Esophagus (tissue), 2 donors: Measurements from ENCODE around the gene BICDL1. TPM values are rescaled to one million over a fixed set of nuclear protein-coding genes. Genes with fewer than 3 reads are reported as not detected.
"Not testable (repeated sequence)": the region's sequence is repeated elsewhere in the genome, so short reads cannot be mapped to it uniquely, and the experiment has no call there.

Experiments
- H3K27ac ChIP-seq, 2 donors: one replicate each; pipeline ENCODE4 v1.5.1; 2013; ENCODE audit warnings: low read depth in 2 of 2, mild to moderate bottlenecking in 2 of 2, inconsistent platforms in 1 of 2, low read length in 1 of 2, moderate library complexity in 1 of 2
- H3K27me3 ChIP-seq, 2 donors: one replicate each; pipeline ENCODE4 v1.6.1; 2013; ENCODE audit warnings: low read length in 2 of 2, control low read depth in 1 of 2, mild to moderate bottlenecking in 1 of 2; ENCODE audit not compliant: insufficient read depth in 2 of 2, control insufficient read depth in 1 of 2
- H3K36me3 ChIP-seq, 2 donors: one replicate each; pipeline ENCODE4 v1.6.1; 2013; ENCODE audit warnings: low read length in 1 of 2; ENCODE audit not compliant: control insufficient read depth in 2 of 2, insufficient read depth in 2 of 2
- H3K4me1 ChIP-seq, 2 donors: one replicate each; pipeline ENCODE4 v1.6.1; 2013; ENCODE audit warnings: low read length in 1 of 2; ENCODE audit not compliant: control insufficient read depth in 2 of 2, insufficient read depth in 2 of 2
- H3K4me3 ChIP-seq, 2 donors: one replicate each; pipeline ENCODE4 v1.5.1; 2013; ENCODE audit warnings: low read length in 2 of 2, mild to moderate bottlenecking in 2 of 2, low read depth in 1 of 2, moderate library complexity in 1 of 2
- H3K9me3 ChIP-seq, 2 donors: one replicate each; pipeline ENCODE4 v1.6.1; 2013; ENCODE audit warnings: mild to moderate bottlenecking in 2 of 2, low read depth in 1 of 2, low read length in 1 of 2, moderate library complexity in 1 of 2; ENCODE audit not compliant: control insufficient read depth in 2 of 2, insufficient read depth in 1 of 2
- WGBS, 2 donors: extraction: QIAGEN DNeasy Blood & Tissue Kit; methylation state at CpG; one replicate each; pipeline ENCODE4 v1.1.7; 2013; 5-methylcytosine and 5-hydroxymethylcytosine counted together
- polyA plus RNA-seq, 2 donors: library from polyadenylated mRNA; stranded (reverse); fragments of 200-250 nt; gene quantifications; one replicate each; pipeline ENCODE4 v1.2.3, GENCODE V29; 2013
- donor health status: healthy with polysubstance abuse.
- donor health status: Bipolar disorder and iron deficiency.

The BICDL1 gene
- polyA plus RNA-seq, 2 donors = 34.5 to 54.7 TPM

- Histone ChIP-seq H3K4me3 (no peak overlapping the region), H3K36me3 (no peaks in the 10 kb centered on the region), H3K27me3 (no peaks in the 10 kb centered on the region), H3K4me1 (no peaks in the 10 kb centered on the region), H3K9me3 (no peaks in the 10 kb centered on the region), H3K27ac (no peak overlapping the region)
- WGBS, 2 donors = 82 to 88% methylated on average over 13 of the region's 13 CpGs
Measured at GRCh38 chr12:119998471-119999245, 9.6 kb downstream of the BICDL1 start.

DNA sequence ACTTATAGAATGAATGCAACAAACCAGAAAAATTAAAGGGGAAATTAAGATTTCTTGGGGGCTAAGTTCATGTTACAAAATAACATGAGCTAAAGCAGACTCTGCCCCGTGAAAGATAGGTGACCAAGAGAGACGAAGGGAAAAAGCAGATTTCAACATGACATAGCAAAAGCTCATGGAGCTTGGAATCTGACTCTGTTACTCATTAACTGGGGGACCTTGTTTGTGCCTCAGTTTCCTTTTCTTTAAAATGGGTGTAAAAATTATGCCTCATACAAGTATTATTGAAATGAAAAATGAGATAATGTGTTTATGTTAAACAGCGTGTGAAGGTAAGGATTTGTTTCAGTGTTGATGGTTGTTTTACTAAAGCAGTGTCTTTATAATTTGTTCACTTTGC lies 11.5 kb downstream of the BICDL1 start:
- no peak overlapping the region for H3K4me3 ChIP-seq
- no peaks in the 10 kb centered on the region for H3K27me3 ChIP-seq
- WGBS, 2 donors = 92 to 94% methylated on average over 3 of the region's 3 CpGs
- no peaks in the 10 kb centered on the region for H3K9me3 ChIP-seq
- no peaks in the 10 kb centered on the region for H3K36me3 ChIP-seq
- H3K4me1 ChIP-seq = no peaks in the 10 kb centered on the region
- H3K27ac ChIP-seq = no peak overlapping the region

- H3K36me3 ChIP-seq = peaks cover 0 to 3% of the 10 kb centered on the region in 2 donors
- H3K4me1 ChIP-seq = no peaks in the 10 kb centered on the region
- H3K27ac ChIP-seq = peak overlapping the region in 1 of 2 donors; percentile 24
- H3K27me3 ChIP-seq = no peaks in the 10 kb centered on the region
- no peaks in the 10 kb centered on the region for H3K9me3 ChIP-seq
- no peak overlapping the region for H3K4me3 ChIP-seq
- WGBS, 2 donors = 86 to 91% methylated on average over 3 of the region's 3 CpGs
Measured at GRCh38 chr12:120006258-120006975, 17.4 kb downstream of the BICDL1 start.

DNA sequence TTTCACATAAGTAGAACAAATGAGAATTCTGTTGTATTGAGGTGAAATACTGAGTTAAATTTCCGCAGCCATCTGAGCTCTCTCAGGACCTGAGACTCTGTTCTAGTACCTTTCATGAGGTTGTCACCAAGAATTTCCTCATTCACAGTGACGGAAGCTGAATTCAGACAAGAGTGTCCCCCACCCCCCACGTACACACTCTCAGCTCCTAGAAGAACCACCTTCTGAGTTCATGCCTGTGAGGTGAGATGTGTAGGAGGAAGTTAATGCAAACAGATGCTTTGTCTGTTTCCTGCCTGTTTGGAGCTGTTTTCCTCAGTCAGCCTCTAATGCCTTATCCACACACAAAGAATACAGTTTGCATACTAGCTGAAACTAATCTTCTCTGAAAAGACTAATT lies 18.2 kb downstream of the BICDL1 start:
- peaks cover 0 to 3% of the 10 kb centered on the region in 2 donors for H3K36me3 ChIP-seq
- no peaks in the 10 kb centered on the region for H3K27me3 ChIP-seq
- H3K9me3 ChIP-seq = no peaks in the 10 kb centered on the region
- H3K4me1 ChIP-seq = no peaks in the 10 kb centered on the region
- no peak overlapping the region for H3K27ac ChIP-seq
- H3K4me3 ChIP-seq = no peak overlapping the region
- WGBS, 2 donors = 53 to 55% methylated on average over 3 of the region's 3 CpGs

DNA sequence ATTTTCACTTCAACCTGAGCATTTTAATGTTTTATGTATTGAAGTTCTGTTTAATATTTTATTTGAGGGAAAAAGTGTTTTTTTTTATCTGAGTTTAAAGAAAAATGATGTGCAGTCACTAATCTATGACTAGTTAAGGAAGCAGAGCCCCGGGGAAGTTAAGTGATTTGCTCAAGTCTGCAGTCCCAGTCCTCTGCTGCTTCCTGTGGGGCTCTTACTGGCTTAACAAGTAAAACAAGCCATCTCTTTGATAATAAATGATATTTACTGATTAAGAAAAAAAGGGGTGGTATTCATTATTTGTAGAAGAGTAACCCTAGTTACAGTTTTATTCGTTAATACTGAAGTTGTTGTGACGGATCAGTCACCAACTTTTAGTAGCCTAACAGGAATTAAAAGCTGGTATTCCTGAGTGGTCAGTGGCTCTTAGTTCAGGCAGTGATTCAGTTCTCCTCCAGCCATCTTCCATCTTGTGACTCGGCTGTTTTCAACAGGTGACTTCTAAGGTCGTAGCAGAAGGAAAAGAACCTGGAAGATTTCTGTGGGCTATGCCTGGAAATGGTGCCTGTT lies 21.7 kb downstream of the BICDL1 start:
- 65 to 68% methylated on average over 5 of the region's 5 CpGs for WGBS, 2 donors
- Histone ChIP-seq H3K4me3 (no peak overlapping the region), H3K4me1 (no peaks in the 10 kb centered on the region), H3K9me3 (no peaks in the 10 kb centered on the region), H3K27ac (peak overlapping the region; percentile 57 to 73), H3K27me3 (no peaks in the 10 kb centered on the region), H3K36me3 (peaks cover 0 to 3% of the 10 kb centered on the region in 2 donors)

GRCh38 chr12:120012067-120012621 lies 23.1 kb downstream of the BICDL1 start:
- Histone ChIP-seq H3K4me3 (no peak overlapping the region), H3K27ac (no peak overlapping the region), H3K9me3 (no peaks in the 10 kb centered on the region), H3K4me1 (no peaks in the 10 kb centered on the region), H3K27me3 (no peaks in the 10 kb centered on the region), H3K36me3 (peaks cover 0 to 3% of the 10 kb centered on the region in 2 donors)
- WGBS, 2 donors = 66 to 68% methylated on average over 10 of the region's 10 CpGs

DNA sequence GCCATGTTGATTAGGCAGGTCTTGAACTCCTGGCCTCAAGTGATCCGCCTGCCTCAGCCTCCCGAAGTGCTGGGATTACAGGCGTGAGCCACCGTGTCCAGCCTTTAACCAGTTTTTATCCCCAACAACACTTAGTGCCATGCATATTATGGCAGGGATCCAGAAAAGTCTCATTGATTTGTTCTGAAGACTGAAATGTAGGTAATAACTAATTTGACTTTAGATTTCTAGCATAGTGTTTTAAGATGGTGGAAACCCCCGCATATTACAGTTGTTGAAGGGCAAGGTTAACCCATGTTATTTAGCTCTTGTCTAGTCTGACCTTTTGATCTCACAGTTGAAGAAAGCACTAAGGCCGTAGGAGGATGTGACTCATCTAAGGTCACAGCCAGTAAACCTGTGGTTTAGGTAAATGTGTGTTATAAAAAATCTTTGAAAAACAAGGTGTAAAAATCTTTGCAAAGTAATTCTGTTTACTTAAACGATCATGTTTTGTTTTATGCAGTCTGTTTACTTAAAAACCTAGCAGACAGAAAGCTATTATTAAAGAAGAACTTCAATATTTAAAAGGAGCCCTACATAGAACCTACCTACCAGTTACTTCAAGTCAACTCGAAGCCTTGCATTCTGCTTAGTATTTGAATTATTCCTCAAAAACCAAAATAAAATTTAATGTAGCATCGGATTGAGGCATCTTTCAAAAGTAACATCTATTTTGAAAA lies 24.8 kb downstream of the BICDL1 start:
- peak overlapping the region in 1 of 2 donors; percentile 22 for H3K27ac ChIP-seq
- no peaks in the 10 kb centered on the region for H3K4me1 ChIP-seq
- no peak overlapping the region for H3K4me3 ChIP-seq
- H3K9me3 ChIP-seq = no peaks in the 10 kb centered on the region
- peaks cover 0 to 3% of the 10 kb centered on the region in 2 donors for H3K36me3 ChIP-seq
- 64 to 67% methylated on average over 9 of the region's 9 CpGs for WGBS, 2 donors
- H3K27me3 ChIP-seq = no peaks in the 10 kb centered on the region

- H3K36me3 ChIP-seq, H3K4me1 ChIP-seq, H3K4me3 ChIP-seq, H3K27ac ChIP-seq, H3K9me3 ChIP-seq, H3K27me3 ChIP-seq: not testable (repeated sequence)
- WGBS, 2 donors = 89 to 93% methylated on average over 11 of the region's 11 CpGs
Measured at GRCh38 chr12:120014381-120014735, 25.3 kb downstream of the BICDL1 start.

DNA sequence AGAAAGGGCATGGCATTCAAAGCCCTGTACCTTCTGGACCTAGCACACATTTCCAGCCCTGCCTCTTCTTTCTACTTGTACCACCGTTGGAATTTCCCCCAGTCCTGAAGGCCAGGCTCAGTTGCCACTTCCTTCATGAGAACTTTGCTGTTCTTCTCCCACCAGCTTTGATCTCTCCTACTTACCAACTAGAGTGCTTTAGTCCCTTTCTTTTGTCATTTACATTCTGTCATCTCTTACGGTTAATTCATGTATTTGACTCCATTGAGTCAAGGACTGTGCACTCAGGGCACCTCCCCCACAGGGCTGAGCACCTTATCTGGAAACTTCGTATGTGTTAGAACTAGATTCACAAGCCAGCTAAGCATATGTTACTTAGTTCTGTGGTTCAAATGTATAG lies 26.3 kb downstream of the BICDL1 start:
- Histone ChIP-seq H3K27me3 (no peaks in the 10 kb centered on the region), H3K27ac (no peak overlapping the region), H3K4me3 (no peak overlapping the region), H3K4me1 (no peaks in the 10 kb centered on the region), H3K9me3 (no peaks in the 10 kb centered on the region), H3K36me3 (no peaks in the 10 kb centered on the region)
- 49 to 74% methylated on average over 3 of the region's 3 CpGs for WGBS, 2 donors
